ENCODE measurements around the gene C3orf20. TPM values are rescaled to one million over a fixed set of nuclear protein-coding genes. Genes with fewer than 3 reads are reported as not detected.

Gene C3orf20
- total and polyA plus RNA-seq, 2 experiments from 2014 or later: not detected

DNA sequence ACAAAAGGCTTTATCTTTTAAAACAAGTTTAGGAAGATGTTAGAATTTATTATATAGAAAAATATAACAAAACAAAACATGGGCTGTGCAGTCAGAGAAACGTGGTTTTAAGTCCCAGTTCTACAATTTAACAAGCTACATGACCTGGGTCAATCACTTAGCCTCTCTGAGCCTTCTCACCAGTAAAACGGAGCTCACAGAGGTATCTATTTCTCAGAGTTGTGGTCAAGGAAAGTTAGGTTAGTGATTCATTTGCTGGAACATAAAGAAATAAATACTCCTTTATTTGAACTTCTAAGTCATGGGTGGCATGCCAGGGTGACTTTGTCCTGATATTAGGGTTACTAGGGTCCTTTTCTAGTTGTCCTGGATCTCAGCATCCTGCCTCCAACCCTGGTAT lies 34.2 kb upstream of the C3orf20 start (continued):
- TF ChIP-seq, protein P1, sequence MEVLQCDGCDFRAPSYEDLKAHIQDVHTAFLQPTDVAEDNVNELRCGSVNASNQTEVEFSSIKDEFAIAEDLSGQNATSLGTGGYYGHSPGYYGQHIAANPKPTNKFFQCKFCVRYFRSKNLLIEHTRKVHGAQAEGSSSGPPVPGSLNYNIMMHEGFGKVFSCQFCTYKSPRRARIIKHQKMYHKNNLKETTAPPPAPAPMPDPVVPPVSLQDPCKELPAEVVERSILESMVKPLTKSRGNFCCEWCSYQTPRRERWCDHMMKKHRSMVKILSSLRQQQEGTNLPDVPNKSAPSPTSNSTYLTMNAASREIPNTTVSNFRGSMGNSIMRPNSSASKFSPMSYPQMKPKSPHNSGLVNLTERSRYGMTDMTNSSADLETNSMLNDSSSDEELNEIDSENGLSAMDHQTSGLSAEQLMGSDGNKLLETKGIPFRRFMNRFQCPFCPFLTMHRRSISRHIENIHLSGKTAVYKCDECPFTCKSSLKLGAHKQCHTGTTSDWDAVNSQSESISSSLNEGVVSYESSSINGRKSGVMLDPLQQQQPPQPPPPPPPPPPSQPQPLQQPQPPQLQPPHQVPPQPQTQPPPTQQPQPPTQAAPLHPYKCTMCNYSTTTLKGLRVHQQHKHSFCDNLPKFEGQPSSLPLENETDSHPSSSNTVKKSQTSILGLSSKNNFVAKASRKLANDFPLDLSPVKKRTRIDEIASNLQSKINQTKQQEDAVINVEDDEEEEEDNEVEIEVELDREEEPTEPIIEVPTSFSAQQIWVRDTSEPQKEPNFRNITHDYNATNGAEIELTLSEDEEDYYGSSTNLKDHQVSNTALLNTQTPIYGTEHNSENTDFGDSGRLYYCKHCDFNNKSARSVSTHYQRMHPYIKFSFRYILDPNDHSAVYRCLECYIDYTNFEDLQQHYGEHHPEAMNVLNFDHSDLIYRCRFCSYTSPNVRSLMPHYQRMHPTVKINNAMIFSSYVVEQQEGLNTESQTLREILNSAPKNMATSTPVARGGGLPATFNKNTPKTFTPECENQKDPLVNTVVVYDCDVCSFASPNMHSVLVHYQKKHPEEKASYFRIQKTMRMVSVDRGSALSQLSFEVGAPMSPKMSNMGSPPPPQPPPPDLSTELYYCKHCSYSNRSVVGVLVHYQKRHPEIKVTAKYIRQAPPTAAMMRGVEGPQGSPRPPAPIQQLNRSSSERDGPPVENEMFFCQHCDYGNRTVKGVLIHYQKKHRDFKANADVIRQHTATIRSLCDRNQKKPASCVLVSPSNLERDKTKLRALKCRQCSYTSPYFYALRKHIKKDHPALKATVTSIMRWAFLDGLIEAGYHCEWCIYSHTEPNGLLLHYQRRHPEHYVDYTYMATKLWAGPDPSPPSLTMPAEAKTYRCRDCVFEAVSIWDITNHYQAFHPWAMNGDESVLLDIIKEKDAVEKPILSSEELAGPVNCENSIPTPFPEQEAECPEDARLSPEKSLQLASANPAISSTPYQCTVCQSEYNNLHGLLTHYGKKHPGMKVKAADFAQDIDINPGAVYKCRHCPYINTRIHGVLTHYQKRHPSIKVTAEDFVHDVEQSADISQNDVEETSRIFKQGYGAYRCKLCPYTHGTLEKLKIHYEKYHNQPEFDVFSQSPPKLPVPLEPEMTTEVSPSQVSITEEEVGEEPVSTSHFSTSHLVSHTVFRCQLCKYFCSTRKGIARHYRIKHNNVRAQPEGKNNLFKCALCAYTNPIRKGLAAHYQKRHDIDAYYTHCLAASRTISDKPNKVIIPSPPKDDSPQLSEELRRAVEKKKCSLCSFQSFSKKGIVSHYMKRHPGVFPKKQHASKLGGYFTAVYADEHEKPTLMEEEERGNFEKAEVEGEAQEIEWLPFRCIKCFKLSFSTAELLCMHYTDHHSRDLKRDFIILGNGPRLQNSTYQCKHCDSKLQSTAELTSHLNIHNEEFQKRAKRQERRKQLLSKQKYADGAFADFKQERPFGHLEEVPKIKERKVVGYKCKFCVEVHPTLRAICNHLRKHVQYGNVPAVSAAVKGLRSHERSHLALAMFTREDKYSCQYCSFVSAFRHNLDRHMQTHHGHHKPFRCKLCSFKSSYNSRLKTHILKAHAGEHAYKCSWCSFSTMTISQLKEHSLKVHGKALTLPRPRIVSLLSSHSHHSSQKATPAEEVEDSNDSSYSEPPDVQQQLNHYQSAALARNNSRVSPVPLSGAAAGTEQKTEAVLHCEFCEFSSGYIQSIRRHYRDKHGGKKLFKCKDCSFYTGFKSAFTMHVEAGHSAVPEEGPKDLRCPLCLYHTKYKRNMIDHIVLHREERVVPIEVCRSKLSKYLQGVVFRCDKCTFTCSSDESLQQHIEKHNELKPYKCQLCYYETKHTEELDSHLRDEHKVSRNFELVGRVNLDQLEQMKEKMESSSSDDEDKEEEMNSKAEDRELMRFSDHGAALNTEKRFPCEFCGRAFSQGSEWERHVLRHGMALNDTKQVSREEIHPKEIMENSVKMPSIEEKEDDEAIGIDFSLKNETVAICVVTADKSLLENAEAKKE (CRISPR knock-in tag; IDR thresholded peaks at IDR 0.05): no peak
- TF ChIP-seq NANOG (IDR thresholded peaks at IDR 0.05; ENCODE audit: borderline replicate concordance) (no peak), JUNB (IDR thresholded peaks at IDR 0.05; ENCODE audit: unreplicated experiment) (no peak), ZNF114 (CRISPR knock-in tag; IDR thresholded peaks at IDR 0.05) (no peak), ZNF331 (CRISPR knock-in tag; IDR thresholded peaks at IDR 0.05; ENCODE audit: low read depth) (no peak), EZH2 (IDR thresholded peaks at IDR 0.05; ENCODE audit: low read depth, unreplicated experiment) (no peak)
- TF ChIP-seq, protein P2, sequence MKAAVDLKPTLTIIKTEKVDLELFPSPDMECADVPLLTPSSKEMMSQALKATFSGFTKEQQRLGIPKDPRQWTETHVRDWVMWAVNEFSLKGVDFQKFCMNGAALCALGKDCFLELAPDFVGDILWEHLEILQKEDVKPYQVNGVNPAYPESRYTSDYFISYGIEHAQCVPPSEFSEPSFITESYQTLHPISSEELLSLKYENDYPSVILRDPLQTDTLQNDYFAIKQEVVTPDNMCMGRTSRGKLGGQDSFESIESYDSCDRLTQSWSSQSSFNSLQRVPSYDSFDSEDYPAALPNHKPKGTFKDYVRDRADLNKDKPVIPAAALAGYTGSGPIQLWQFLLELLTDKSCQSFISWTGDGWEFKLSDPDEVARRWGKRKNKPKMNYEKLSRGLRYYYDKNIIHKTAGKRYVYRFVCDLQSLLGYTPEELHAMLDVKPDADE (IDR thresholded peaks at IDR 0.05): no peak

DNA sequence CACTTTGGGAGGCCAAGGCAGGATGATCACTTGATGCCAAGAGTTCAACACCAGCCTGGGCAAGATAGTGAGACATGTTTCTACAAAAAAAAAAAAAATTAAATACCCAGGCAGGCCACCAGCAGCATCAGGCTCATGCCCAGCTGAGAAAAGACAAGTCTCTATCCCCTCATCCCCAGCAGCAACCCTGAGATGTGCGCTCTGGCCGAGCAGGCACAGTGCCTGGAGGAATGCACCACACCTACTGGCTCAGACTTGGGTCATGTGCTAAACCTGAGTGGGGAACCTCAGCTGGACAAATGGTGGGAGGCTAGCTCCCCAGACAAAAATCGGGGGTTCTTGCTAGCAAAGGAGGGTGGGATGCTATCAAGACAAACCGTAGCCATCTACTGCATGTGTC lies 33.6 kb upstream of the C3orf20 start:
- Histone ChIP-seq H3K36me3 (ENCODE audit: insufficient read depth) (no peaks in the 10 kb centered on the region), H4K20me1 (replicated peaks; ENCODE audit: insufficient read depth) (no peaks in the 10 kb centered on the region), H3K27ac (ENCODE audit: low read depth) (no peak overlapping the region), H3K9me2 (ENCODE audit: insufficient read depth) (no peaks in the 10 kb centered on the region), H3F3A (replicated peaks; ENCODE audit: low read depth) (no peaks in the 10 kb centered on the region), H3K4me1 (ENCODE audit: insufficient read depth) (peaks cover 6% of the 10 kb centered on the region), H3K79me2 (replicated peaks; ENCODE audit: insufficient read depth) (no peaks in the 10 kb centered on the region), H3K4me3 (no peak overlapping the region), H3K27me3 (ENCODE audit: insufficient read depth) (peaks cover 4% of the 10 kb centered on the region; the same call in 1 of the 2 replicates), H3K4me2 (no peak overlapping the region), H2AFZ (no peak overlapping the region)
- peaks cover 4% of the 10 kb centered on the region; the same call in 2 of the 3 replicates for H3K4me1 Mint-ChIP-seq
- no peak overlapping the region for H3K4me3 Mint-ChIP-seq
- H3K27ac Mint-ChIP-seq: no peak overlapping the region
- H3K36me3 Mint-ChIP-seq (ENCODE audit: low read depth): no peaks in the 10 kb centered on the region
- no peak for ATAC-seq
- H3K9me3 Mint-ChIP-seq: no peaks in the 10 kb centered on the region
- no peak for DNase-seq (ENCODE audit: low spot score)
- H3K27me3 Mint-ChIP-seq (ENCODE audit: insufficient read depth, low read depth, poor library complexity): no peaks in the 10 kb centered on the region
- TF ChIP-seq NANOG (IDR thresholded peaks at IDR 0.05; ENCODE audit: borderline replicate concordance) (no peak), CREB1 (CRISPR knock-in tag; IDR thresholded peaks at IDR 0.05; ENCODE audit: low read depth) (no peak), JUNB (IDR thresholded peaks at IDR 0.05; ENCODE audit: unreplicated experiment) (no peak), ZNF114 (CRISPR knock-in tag; IDR thresholded peaks at IDR 0.05) (no peak), STAT1 (IDR thresholded peaks at IDR 0.05; ENCODE audit: unreplicated experiment) (no peak), EZH2phosphoT487 (IDR thresholded peaks at IDR 0.05; ENCODE audit: unreplicated experiment) (no peak), ZNF331 (CRISPR knock-in tag; IDR thresholded peaks at IDR 0.05; ENCODE audit: low read depth) (no peak)
- TF ChIP-seq, protein P3, sequence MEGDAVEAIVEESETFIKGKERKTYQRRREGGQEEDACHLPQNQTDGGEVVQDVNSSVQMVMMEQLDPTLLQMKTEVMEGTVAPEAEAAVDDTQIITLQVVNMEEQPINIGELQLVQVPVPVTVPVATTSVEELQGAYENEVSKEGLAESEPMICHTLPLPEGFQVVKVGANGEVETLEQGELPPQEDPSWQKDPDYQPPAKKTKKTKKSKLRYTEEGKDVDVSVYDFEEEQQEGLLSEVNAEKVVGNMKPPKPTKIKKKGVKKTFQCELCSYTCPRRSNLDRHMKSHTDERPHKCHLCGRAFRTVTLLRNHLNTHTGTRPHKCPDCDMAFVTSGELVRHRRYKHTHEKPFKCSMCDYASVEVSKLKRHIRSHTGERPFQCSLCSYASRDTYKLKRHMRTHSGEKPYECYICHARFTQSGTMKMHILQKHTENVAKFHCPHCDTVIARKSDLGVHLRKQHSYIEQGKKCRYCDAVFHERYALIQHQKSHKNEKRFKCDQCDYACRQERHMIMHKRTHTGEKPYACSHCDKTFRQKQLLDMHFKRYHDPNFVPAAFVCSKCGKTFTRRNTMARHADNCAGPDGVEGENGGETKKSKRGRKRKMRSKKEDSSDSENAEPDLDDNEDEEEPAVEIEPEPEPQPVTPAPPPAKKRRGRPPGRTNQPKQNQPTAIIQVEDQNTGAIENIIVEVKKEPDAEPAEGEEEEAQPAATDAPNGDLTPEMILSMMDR (conservative IDR thresholded peaks at IDR 0.05; ENCODE audit: low read depth in 2 of 2): no peak
- TF ChIP-seq, protein P4, sequence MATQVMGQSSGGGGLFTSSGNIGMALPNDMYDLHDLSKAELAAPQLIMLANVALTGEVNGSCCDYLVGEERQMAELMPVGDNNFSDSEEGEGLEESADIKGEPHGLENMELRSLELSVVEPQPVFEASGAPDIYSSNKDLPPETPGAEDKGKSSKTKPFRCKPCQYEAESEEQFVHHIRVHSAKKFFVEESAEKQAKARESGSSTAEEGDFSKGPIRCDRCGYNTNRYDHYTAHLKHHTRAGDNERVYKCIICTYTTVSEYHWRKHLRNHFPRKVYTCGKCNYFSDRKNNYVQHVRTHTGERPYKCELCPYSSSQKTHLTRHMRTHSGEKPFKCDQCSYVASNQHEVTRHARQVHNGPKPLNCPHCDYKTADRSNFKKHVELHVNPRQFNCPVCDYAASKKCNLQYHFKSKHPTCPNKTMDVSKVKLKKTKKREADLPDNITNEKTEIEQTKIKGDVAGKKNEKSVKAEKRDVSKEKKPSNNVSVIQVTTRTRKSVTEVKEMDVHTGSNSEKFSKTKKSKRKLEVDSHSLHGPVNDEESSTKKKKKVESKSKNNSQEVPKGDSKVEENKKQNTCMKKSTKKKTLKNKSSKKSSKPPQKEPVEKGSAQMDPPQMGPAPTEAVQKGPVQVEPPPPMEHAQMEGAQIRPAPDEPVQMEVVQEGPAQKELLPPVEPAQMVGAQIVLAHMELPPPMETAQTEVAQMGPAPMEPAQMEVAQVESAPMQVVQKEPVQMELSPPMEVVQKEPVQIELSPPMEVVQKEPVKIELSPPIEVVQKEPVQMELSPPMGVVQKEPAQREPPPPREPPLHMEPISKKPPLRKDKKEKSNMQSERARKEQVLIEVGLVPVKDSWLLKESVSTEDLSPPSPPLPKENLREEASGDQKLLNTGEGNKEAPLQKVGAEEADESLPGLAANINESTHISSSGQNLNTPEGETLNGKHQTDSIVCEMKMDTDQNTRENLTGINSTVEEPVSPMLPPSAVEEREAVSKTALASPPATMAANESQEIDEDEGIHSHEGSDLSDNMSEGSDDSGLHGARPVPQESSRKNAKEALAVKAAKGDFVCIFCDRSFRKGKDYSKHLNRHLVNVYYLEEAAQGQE (IDR thresholded peaks at IDR 0.05; ENCODE audit: unreplicated experiment): no peak
